HUDEP-2 (cell line): ENCODE results near the gene A2M.

Source experiments
- DNase-seq, 76 experiments: peaks; one replicate each; lab custom pipeline; 2025; ENCODE audit not compliant: unreplicated experiment in 76 of 76; lab: John Stamatoyannopoulos, UW

The A2M gene

DNA sequence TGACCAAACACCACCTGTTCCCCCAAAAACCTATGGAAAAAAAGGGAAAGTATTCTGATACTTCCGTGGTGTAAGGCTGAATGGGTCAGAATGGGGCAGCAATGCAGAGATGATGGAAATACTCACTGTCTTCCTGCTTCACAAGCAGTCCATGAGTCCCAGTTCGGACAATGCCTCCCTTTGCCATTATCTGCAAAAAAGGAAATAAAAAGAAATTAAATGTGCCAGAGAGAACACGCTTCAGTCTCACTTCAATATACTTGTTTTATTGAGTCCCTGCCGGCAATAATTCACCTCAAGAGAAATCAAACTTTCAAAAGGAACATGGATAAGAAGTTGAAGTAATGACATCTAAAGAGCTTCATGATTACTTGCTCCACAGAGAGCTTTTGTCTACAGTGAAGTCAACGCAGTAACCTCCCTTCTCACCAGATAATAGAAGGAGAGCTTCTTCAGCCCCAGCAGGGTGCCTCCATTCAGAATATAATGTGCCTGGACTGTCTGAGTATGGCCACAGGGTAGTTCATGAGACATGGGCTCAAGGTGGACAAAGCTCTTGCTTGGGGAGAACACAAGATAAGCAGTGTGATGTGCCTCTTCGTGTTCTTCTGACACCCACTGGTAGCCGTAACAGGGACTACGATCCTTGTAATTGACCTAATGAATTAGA is 14.6 kb downstream of the A2M start:
- DNase-seq = no peak

DNA sequence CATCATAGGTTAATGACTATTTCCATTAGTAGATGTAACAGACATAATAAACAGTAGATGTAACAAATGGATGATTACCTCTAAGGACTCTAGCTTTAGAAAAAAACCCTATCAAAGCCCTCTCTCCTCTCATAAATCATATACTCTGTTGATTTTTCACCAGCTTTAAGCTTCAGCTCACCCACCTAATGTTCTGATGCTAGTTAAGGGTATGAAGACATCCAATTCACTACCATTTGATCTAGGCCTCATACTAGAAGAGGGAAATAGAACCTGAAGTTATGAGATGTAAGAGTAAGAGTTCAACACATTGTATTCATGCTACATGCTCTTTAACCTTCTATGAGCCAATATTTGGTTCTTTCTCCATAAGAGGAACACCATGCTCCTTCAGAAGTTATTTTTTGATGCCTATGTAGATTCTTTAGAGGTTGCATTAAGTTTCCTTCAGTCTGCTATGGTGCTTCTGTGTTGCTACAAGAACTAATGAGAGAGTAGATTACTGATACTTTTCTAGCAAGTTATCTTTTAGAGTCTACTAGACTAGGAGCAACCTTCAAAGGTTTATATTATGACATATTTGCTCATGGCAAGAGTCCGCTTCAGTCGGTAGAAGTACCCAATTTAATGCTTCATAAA is 16.0 kb downstream of the A2M start:
- no peak for DNase-seq

DNA sequence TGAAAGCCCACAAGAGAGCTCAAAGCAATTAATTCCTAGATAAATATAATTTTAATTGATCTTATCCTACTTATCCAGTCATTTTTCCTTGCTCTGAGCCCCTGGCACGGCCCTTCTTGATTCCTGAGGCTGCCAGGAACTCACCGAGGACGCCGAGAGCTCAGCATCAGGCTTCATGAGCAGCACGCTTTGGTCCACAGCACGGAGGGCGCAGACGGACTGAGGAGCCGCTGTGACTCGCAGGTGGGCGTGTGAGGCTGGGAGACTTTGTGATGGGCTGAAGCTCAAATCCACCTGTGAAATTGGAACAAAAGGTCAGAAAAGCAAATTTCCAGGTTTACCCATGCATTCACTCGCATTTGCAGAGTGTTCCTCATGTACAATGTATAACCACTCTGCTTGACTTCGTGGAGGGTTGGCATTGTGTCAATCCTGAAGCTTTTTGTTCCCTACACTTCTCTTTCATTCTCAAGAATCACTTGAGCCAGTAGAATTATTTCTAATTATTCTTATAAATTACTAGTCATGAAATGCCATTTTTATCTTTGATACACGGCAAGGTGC is 17.2 kb downstream of the A2M start:
- DNase-seq = no peak

GRCh38 chr12:9098115-9098452 is 17.6 kb downstream of the A2M start:
- no peak for DNase-seq

DNA sequence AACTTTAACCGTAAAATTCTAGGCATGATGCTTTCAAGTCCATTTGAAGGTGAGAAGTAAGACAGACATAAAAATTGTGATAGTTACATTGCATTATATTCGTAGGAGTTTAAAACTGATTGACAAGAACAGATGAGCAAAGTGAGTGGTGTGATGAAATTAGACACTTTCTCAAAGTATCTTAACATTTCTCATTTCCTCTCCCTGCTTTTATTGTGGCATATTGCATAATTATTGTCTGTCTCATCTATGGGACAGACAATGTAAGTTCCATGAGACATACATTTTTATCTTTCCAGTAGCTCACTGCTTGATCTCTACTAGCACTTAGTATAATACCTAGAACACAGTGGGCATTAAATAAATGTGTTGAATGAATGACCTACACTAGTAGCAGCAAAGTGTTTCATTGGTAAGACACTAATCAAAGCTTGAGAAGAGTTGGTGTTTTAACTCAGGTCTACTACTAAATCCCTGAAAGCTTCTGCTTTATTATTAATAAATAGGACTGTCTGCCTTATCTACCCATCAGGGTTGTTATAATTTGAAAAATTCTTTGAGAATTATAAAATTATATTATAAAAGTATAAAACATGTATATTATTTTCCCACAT is 19.0 kb downstream of the A2M start:
- DNase-seq = no peak

- no peak for DNase-seq
Measured at GRCh38 chr12:9095322-9095721, 20.4 kb downstream of the A2M start.

- DNase-seq = no peak
Measured at GRCh38 chr12:9094512-9095206, 21.1 kb downstream of the A2M start.

DNA sequence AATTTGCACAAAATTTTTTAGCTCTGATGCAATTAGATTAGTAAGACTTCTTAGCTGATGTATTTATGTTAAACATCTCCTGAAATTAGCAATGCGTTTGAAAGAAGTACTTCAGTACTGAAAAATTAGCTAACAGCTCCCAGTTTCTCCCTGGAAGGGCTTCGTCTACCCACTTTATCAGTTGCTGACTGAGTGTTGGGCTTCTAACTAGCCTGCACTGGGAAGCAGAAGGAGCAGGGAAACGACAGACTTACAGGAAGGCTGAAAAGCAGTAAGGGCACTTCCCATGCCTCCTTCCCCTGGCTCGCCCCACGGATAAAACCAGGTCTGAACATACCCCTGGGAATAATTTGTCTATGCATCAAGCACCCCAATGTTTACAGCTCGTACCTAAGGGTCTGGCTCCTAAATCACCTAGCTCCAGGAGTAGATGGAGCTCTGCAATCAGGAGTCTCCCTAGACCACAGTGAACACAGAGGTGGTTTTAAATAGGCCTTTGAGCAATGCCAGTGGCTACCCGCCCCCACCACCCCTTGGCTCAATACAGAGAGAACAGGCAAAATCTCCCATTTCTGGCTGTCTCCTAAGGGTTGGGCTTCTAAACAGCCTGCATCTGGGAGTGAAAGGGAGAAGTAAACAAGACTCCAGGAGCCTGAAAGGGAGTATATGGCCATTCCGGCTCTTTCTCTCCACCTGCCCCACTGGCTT is 23.7 kb downstream of the A2M start:
- no peak for DNase-seq

GRCh38 chr12:9090220-9090619 is 25.5 kb downstream of the A2M start:
- DNase-seq = no peak

- no peak for DNase-seq
Measured at GRCh38 chr12:9087087-9087835, 28.5 kb downstream of the A2M start.

DNA sequence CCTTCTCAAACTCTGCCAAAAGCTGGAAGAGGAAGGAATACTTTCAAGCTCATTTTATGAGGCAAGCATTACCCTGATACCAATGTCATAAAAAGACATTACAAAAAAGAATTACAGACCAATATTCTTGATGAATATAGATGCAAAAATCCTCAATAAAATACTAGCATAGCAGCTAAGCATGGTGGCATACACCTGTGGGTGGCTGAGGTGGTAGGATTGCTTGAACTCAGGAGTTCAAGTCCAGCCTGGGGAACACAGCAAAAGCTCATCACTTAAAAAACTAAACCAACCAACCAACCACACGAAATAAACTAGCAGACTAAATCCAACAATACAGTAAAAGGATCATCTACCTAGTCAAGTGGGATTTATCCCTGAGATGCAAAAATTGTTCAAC is 29.6 kb downstream of the A2M start:
- no peak for DNase-seq

GRCh38 chr12:9084417-9084816 is 31.3 kb downstream of the A2M start:
- no peak for DNase-seq

- DNase-seq = no peak
Measured at GRCh38 chr12:9083793-9084192, 31.9 kb downstream of the A2M start.

- no peak for DNase-seq
Measured at GRCh38 chr12:9081667-9082427, 33.9 kb downstream of the A2M start.

DNA sequence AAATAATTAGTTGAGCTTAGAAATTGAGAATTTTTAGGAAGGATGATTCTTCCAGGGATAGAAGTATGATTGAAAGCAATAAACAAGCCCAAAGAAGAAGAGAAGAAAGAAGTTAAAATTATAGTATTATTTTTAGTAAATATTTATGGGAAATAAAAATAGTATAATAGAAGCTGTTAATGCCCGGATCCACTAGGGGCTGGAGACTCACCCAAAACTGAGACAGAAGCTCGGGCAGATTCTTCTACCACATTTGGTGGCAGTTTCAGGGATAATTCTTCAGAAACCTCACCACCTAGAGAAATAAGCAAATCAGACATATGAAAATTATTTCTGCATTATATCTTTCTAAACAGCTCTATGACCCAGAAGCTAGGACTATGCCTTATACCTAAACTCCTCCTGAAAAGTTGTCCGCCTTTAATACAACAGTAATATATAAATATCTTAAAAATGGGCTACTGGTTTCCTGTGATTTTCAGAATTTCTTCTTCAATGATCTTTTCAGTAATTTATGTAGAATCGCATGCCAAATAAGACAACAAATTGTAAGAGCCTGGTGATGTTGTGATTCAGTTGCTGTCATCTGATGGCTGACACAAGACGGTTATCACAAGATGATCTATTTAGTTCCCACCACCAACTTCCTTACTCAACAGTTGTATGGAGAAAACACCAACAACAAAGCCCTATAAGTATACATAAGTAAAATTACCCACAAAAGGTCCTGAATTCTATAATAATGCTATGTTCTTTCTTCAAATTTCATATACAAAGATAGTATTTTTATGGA is 35.6 kb downstream of the A2M start:
- no peak for DNase-seq

DNA sequence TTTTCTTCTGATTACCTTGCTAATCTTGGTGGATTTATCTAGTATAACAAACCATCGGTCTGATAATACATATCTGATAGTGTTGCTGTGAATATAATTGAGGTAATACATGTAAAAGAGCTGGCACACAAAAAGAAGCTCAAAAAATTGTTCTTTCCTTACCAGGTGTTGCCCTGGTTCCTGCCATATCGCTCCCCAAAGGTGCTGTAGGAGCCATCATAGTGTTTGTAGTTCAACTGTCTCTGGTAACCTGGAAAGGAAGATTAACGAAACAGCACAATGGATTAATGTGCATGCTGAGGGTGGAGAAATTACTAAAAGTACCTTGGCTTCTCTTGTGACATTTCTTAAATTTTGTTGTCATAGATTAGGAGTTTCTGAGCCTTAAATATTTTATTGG is 36.6 kb downstream of the A2M start:
- no peak for DNase-seq

GRCh38 chr12:9077152-9078031 is 38.3 kb downstream of the A2M start:
- no peak for DNase-seq

DNA sequence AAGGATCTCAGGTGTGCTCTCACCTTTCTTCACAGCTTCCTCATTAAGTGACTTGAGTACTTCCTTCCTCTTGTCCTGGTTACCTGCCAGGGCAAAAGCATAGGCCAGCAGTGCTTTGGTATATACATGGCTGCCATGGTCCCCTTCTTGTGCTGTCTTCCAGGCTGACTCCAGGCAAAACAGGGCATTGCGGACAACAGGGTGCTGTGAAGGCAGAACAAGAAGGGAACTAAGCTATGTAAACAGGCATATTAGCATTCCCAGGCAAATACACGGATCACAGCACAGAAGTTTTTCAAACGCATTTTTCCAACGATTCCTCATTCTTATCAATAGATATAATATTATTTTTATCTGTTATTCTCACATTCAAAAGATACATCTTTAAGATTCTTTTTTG is 39.0 kb downstream of the A2M start:
- no peak for DNase-seq
